Measurements from ENCODE around the gene CFHR3. TPM values are rescaled to one million over a fixed set of nuclear protein-coding genes. Genes with fewer than 3 reads are reported as not detected.
"Not testable (repeated sequence)": the region's sequence is repeated elsewhere in the genome, so short reads cannot be mapped to it uniquely, and the experiment has no call there.

CFHR3 gene
- polyA plus RNA-seq (2013, experiment 1 of 2), result 1.0 TPM
- 1.2 TPM for polyA plus RNA-seq (2013, experiment 2 of 2)

DNA sequence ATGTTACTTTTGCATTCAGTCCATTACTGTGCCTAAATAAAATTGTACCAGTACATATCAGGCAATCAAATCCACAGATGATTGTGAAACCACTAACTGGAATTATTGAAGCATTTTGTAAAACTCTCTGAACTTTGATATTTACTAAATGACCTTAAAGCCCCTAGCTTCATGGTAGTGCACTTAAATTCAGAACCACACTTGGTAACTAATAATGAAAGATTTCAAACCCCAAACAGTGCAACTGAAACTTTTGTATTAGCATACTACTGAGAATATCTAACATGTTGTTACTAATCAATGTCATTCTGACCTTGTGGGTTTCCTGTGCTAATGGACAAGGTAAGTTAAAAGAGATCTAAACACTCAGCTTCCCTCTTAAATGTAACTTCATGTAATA is at the start of gene CFHR3:
Gene CFHR3 (plus strand): TSS at position 238 of the 400 bp plus-strand sequence. CDS start 47 bp downstream, at position 285.
- Histone ChIP-seq H3K27ac (ENCODE audit: low read depth, low read length) (no peak within 1 kb of the TSS), H3K4me3 (ENCODE audit: low read length) (no peak within 1 kb of the TSS)

DNA sequence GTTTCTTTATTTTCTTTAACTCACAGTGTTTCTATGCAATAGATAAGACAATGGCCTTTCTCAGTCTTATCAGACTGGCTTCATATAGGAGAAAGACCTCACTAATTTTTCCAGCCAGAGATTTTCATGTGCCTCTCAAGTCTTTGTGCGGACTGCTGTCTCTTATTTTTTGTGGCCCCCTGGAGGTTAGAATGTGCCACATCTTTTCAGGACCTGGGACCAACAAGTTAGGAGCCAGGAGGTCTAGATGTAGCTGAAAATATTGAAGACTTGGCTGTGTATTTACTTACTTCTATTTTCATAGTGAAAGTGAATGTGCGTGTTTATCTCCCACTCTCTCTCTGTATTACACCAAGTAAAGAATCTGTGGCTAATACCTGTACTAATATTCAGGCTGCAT is 42.1 kb upstream of the CFHR3 start:
- Histone ChIP-seq H3K27me3 (ENCODE audit: insufficient read depth, low read length) (no peaks in the 10 kb centered on the region), H3K27ac (ENCODE audit: low read depth, low read length) (no peak overlapping the region), H3K36me3 (ENCODE audit: insufficient read depth, low read length) (no peaks in the 10 kb centered on the region), H3K9ac (ENCODE audit: low read depth, low read length) (no peak overlapping the region), H3K9me3 (ENCODE audit: insufficient read depth, low read depth, low read length) (no peaks in the 10 kb centered on the region; the same call in 1 of the 2 replicates), H3K4me1 (ENCODE audit: insufficient read depth, low read length) (0 out of 2 replicates have a peak, but pooled peaks cover 4% of the 10 kb centered on the region), H3K4me3 (ENCODE audit: low read length) (no peak overlapping the region)
- 78% methylated on average over 1 of the region's 2 CpGs for WGBS

More for the DNA sequence above, at the start of gene CFHR3:
- no peaks in the 10 kb centered on the region for H3K4me1 ChIP-seq (ENCODE audit: insufficient read depth, low read length)
- no peaks in the 10 kb centered on the region for H3K36me3 ChIP-seq (ENCODE audit: insufficient read depth, low read length)
- no peaks in the 10 kb centered on the region for H3K27me3 ChIP-seq (ENCODE audit: insufficient read depth, low read length)
- no peak within 1 kb of the TSS for H3K9ac ChIP-seq (ENCODE audit: low read depth, low read length)
- no peaks in the 10 kb centered on the region for H3K9me3 ChIP-seq (ENCODE audit: insufficient read depth, low read depth, low read length)

DNA sequence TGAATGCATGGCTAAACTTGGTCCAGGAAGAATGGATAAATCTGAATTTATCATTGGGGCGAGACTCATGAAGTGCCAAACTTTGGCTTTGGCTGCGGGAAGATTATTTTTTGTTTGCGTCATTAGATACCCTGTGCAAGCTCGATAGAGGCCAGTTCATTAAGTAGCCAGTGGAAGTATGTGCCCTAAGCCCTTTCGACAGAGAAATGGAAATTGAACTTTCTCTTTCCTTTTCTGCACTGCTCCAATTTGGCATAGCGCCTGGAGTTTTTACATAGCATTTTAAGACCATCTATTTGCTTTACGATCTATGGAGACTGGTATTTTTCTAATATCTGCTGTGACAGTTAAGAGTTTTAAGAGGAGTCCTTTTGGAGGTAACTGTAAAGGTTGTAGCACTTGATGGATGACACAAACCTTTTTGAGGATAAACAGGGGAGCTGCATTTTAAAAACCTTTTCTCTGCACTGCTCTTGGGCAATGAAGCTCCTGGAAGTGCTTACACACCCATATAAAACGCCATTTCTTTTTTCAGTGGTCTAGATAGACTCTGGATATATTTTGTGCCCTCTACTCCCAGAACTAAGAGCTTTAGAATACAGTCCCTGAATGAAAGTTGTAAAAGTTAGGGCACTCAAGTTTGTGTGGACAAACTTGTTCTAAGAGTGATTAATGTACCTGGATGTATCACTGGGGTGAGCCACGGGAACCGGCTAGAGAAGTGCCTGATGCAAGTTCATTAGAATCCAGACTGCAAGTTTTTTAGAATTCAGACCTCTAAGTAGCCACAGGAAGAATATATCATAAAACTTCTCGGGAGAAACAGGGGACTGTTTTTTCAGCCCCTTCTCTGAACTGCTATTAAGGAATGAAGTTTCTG is 41.3 kb upstream of the CFHR3 start:
- WGBS, result 90% methylated on average over 11 of the region's 11 CpGs
- Histone ChIP-seq H3K4me3 (ENCODE audit: low read length) (no peak overlapping the region), H3K27me3 (ENCODE audit: insufficient read depth, low read length) (no peaks in the 10 kb centered on the region)

DNA sequence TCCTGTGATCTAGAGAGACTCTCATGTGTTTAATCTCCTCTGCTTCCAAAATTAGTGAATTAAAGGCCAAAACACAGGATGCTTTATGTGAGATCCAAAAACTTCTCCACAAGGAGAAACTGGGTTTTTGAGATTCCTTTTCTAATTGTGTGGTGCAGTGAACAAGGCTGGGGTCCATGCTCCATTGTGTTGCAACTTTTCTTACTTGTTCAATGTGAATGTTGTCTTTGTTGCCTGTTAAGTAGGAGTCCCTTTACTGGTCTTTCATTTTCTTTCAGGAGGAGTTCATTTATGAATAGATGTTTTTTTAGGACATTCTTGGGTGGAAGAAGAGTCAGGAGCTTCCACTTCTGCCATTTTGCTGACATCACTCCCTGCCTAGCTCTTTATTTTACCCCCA is 40.6 kb upstream of the CFHR3 start:
- Histone ChIP-seq H3K4me1 (ENCODE audit: insufficient read depth, low read length) (0 out of 2 replicates have a peak, but pooled peaks cover 4% of the 10 kb centered on the region), H3K36me3 (ENCODE audit: insufficient read depth, low read length) (no peaks in the 10 kb centered on the region), H3K27ac (ENCODE audit: low read depth, low read length) (no peak overlapping the region), H3K9me3 (ENCODE audit: insufficient read depth, low read depth, low read length) (peaks cover 13% of the 10 kb centered on the region), H3K4me3 (ENCODE audit: low read length) (no peak overlapping the region), H3K9ac (ENCODE audit: low read depth, low read length) (no peak overlapping the region), H3K27me3 (ENCODE audit: insufficient read depth, low read length) (no peaks in the 10 kb centered on the region)

More for the DNA sequence above, 41.3 kb upstream of the CFHR3 start:
- Histone ChIP-seq H3K9me3 (ENCODE audit: insufficient read depth, low read depth, low read length) (peaks cover 6% of the 10 kb centered on the region; the same call in 1 of the 2 replicates), H3K4me1 (ENCODE audit: insufficient read depth, low read length) (0 out of 2 replicates have a peak, but pooled peaks cover 4% of the 10 kb centered on the region), H3K27ac (ENCODE audit: low read depth, low read length) (no peak overlapping the region), H3K36me3 (ENCODE audit: insufficient read depth, low read length) (no peaks in the 10 kb centered on the region), H3K9ac (ENCODE audit: low read depth, low read length) (no peak overlapping the region)

DNA sequence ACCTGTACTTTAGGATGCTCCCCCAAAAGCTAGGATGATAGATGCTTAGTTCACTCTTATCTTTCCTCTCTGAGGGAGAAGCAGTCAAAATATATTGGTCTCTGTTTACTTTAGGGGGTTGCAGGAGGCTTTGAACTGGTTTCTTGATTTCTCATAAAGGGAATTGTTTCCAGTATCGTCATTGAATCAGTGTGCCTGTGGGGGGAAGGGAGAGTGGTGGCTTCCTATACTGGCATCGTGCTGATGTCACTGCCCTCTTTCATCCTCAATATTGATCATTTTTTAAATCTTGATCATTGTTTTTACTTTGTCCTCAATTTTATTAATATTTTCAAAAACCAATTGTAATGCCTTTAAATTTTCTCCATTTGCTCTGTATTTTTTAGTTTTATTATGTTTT is 40.2 kb upstream of the CFHR3 start:
- Histone ChIP-seq H3K4me1 (ENCODE audit: insufficient read depth, low read length) (0 out of 2 replicates have a peak, but pooled peaks cover 4% of the 10 kb centered on the region), H3K9ac (ENCODE audit: low read depth, low read length) (no peak overlapping the region), H3K9me3 (ENCODE audit: insufficient read depth, low read depth, low read length) (peaks cover 17% of the 10 kb centered on the region), H3K27me3 (ENCODE audit: insufficient read depth, low read length) (no peaks in the 10 kb centered on the region), H3K36me3 (ENCODE audit: insufficient read depth, low read length) (no peaks in the 10 kb centered on the region), H3K27ac (ENCODE audit: low read depth, low read length) (no peak overlapping the region), H3K4me3 (ENCODE audit: low read length) (no peak overlapping the region)
- 93% methylated on average over 1 of the region's 2 CpGs for WGBS

DNA sequence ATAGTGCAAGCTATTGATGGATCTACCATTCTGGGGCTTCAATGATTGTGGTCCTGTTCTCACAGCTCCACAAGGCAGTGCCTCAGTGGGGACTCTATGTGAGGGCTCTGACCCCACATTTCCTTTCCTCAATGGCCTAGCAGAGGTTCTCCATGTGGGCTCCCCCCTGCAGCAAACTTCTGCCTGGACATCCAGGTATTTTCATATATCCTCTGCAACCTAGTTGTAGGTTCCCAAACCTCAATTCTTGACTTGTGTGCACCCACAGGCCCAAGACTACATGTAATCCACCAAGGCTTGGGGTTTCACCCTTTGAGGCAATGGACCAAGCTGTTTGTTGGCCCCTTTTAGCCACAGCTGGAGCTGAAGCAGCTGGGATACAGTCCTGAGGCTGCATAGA is 35.9 kb upstream of the CFHR3 start:
- H3K4me1 ChIP-seq (ENCODE audit: insufficient read depth, low read length), result 0 out of 2 replicates have a peak, but pooled peaks cover 4% of the 10 kb centered on the region
- no peak overlapping the region for H3K9ac ChIP-seq (ENCODE audit: low read depth, low read length)
- H3K27ac ChIP-seq (ENCODE audit: low read depth, low read length), result no peak overlapping the region
- H3K9me3 ChIP-seq (ENCODE audit: insufficient read depth, low read depth, low read length), result peaks cover 19% of the 10 kb centered on the region
- H3K36me3 ChIP-seq (ENCODE audit: insufficient read depth, low read length), result no peaks in the 10 kb centered on the region
- no peaks in the 10 kb centered on the region for H3K27me3 ChIP-seq (ENCODE audit: insufficient read depth, low read length)
- no peak overlapping the region for H3K4me3 ChIP-seq (ENCODE audit: low read length)

DNA sequence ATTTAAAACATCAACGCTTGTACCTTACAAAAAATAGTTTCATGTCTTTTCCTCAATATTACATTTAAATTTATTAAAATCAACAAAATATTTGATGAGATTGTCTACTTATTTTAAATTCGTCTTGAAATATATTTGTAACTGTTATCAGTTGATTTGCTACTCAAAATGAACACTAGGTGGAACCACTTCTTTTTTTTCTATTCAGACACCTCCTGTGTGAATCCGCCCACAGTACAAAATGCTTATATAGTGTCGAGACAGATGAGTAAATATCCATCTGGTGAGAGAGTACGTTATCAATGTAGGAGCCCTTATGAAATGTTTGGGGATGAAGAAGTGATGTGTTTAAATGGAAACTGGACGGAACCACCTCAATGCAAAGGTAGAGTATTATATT is 31.4 kb upstream of the CFHR3 start:
- WGBS, result 62% methylated on average over 4 of the region's 6 CpGs
- H3K27me3 ChIP-seq (ENCODE audit: insufficient read depth, low read length); H3K9ac ChIP-seq (ENCODE audit: low read depth, low read length); H3K4me1 ChIP-seq (ENCODE audit: insufficient read depth, low read length); H3K4me3 ChIP-seq (ENCODE audit: low read length); H3K27ac ChIP-seq (ENCODE audit: low read depth, low read length); H3K36me3 ChIP-seq (ENCODE audit: insufficient read depth, low read length): not testable (repeated sequence)
- peaks cover 14% of the 10 kb centered on the region for H3K9me3 ChIP-seq (ENCODE audit: insufficient read depth, low read depth, low read length)

DNA sequence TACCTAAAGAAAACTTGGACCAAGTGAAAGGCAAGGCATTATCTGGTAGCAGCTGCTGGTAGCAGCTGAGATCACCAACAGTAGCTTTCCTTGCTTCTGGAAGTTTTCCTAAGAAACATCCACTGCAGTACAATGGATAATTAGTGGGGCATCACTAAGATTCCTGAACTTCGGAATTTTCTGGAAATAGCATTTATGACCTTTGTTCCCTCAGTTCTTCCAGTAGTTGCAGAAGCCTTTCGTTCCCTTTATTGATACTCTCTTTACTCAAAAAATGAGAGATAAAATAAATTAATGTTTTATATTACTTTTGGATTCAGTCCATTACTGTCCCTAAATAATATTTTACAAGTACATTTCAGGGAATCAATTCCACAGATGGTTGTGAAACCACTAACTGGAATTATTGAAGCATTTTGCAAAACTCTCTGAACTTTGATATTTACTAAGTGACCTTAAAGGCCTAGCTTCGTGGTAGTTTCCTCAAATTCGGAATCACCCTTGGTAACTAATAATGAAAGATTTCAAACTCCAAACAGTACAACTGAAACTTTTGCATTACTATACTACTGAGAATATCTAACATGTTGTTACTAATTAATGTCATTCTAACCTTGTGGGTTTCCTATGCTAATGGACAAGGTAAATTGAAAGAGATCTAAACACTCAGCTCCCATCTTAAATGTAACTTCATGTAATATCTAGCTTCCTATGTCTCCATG is 9.5 kb upstream of the CFHR3 start:
- not testable (repeated sequence) for H3K4me3 ChIP-seq (ENCODE audit: low read length); H3K9ac ChIP-seq (ENCODE audit: low read depth, low read length); H3K27ac ChIP-seq (ENCODE audit: low read depth, low read length); H3K36me3 ChIP-seq (ENCODE audit: insufficient read depth, low read length); H3K9me3 ChIP-seq (ENCODE audit: insufficient read depth, low read depth, low read length); H3K4me1 ChIP-seq (ENCODE audit: insufficient read depth, low read length); H3K27me3 ChIP-seq (ENCODE audit: insufficient read depth, low read length)
- WGBS, result 90% methylated on average over 3 of the region's 4 CpGs

DNA sequence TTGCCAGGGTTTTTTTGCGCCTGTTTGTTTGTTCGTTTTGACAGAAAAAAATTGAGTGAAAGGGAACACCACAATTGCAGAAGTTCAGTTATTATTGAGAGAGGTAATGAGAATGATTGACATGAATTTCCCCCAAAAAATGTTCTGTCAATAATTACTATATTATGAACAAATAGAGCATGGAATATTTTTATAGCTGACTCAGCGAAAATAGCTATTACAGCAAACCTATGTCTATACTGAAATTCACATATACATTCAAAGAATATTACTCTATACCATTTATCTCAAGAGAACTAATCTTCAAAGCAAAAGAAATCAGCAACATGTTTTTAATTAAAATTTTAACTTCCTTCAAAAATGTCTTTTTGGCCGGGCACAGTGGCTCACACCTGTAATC is 4.8 kb upstream of the CFHR3 start:
- H3K9me3 ChIP-seq (ENCODE audit: insufficient read depth, low read depth, low read length); H3K27ac ChIP-seq (ENCODE audit: low read depth, low read length); H3K4me1 ChIP-seq (ENCODE audit: insufficient read depth, low read length); H3K4me3 ChIP-seq (ENCODE audit: low read length); H3K36me3 ChIP-seq (ENCODE audit: insufficient read depth, low read length); H3K27me3 ChIP-seq (ENCODE audit: insufficient read depth, low read length); H3K9ac ChIP-seq (ENCODE audit: low read depth, low read length): not testable (repeated sequence)
- WGBS, result 94% methylated on average over 4 of the region's 4 CpGs

DNA sequence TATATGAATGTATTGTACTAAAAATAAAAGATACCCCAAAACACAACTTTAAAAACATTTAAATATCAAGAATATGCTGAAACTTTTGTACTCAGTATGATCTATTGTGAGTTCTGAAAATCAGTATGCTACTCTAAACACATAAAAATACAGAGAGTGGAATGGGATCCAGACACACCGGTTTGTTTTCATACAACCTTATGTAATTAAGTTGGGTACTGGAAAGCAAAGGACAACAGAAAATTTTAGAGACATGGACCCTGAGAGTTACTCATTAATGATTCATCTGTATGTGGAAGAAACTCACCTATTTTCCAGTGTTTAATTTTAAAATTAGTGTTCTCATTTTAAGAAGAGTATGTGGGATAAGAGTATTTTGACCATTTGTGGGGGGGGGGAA is 927 bp upstream of the CFHR3 start:
- Histone ChIP-seq H3K27me3 (ENCODE audit: insufficient read depth, low read length) (no peaks in the 10 kb centered on the region), H3K36me3 (ENCODE audit: insufficient read depth, low read length) (no peaks in the 10 kb centered on the region), H3K9me3 (ENCODE audit: insufficient read depth, low read depth, low read length) (no peaks in the 10 kb centered on the region), H3K4me1 (ENCODE audit: insufficient read depth, low read length) (no peaks in the 10 kb centered on the region), H3K9ac (ENCODE audit: low read depth, low read length) (no peak overlapping the region), H3K27ac (ENCODE audit: low read depth, low read length) (no peak overlapping the region), H3K4me3 (ENCODE audit: low read length) (no peak overlapping the region)
- WGBS, result 86% methylated on average over 1 of the region's 1 CpG

DNA sequence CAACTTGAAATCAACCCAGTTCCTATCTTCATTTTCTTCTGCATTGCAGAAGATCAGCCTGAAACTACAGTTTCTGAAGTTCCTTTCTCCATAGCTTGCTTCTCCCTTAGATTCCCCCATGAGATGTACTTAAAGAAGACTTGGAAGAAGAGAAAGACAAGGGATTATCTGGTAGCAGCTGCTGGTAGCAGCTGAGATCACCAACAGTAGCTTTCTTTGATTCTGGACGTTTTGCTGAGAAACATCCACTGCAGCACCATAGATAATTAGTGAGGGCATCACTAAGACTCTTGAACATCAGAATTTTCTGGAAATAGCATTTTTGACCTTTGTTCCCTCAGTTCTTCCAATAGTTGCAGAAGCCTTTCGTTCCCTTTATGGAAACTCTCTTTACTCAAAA is 465 bp upstream of the CFHR3 start:
- no peaks in the 10 kb centered on the region for H3K4me1 ChIP-seq (ENCODE audit: insufficient read depth, low read length)
- H3K9me3 ChIP-seq (ENCODE audit: insufficient read depth, low read depth, low read length), result no peaks in the 10 kb centered on the region
- 91% methylated on average over 1 of the region's 2 CpGs for WGBS
- no peak overlapping the region for H3K4me3 ChIP-seq (ENCODE audit: low read length)
- H3K27me3 ChIP-seq (ENCODE audit: insufficient read depth, low read length), result no peaks in the 10 kb centered on the region
- no peak overlapping the region for H3K9ac ChIP-seq (ENCODE audit: low read depth, low read length)
- no peaks in the 10 kb centered on the region for H3K36me3 ChIP-seq (ENCODE audit: insufficient read depth, low read length)
- H3K27ac ChIP-seq (ENCODE audit: low read depth, low read length), result no peak overlapping the region

Measured in HUES64 (cell line).